Effector CD8-positive, alpha-beta T cell (primary cell): ENCODE results near the gene C1QTNF1.
A peak's percentile ranks its signal among the peaks of the same experiment; 100 is the strongest.
"Not testable (repeated sequence)": the region's sequence is repeated elsewhere in the genome, so short reads cannot be mapped to it uniquely, and the experiment has no call there.

Experiments
- DNase-seq: peaks from one replicate; lab custom pipeline; 2025; lab: John Stamatoyannopoulos, UW

The C1QTNF1 gene

GRCh38 chr17:79005063-79005861, 18.7 kb upstream of the C1QTNF1 start:
- no peak for DNase-seq

GRCh38 chr17:79006046-79006445, 17.9 kb upstream of the C1QTNF1 start:
- no peak for DNase-seq

DNA sequence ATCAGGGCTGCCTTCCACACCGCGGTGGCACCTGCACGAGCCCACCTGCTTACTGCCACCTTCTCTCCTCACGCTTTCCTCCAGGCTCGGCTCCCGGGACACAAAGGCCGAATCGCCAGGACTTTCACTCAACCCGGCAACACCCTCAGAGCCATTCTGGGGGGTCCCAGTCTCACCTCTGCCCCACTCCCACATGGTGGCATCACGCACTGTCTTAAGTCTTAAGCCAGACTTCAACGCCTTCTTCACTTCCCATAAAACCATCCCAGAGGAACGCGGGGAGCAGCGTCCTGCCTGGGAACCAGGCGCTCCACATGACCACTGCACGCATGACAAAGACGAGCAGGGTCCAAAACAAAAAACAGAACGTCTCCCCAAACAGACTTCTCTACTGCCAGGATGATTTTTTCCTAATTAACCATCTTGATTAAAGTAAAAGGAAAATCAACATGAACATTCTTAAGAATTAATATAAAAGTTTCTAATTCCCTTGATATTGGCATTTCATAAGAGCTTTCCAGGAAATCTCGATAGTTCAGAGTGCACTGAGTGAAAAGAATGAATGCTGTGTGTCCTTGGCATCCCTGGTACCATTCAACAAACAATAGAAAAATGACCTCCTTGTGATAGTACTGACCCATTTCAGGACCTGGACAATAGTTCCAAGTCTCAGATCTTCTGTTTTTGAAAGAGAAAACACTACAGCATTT, 17.0 kb upstream of the C1QTNF1 start:
- no peak for DNase-seq

GRCh38 chr17:79007504-79008381, 16.2 kb upstream of the C1QTNF1 start:
- no peak for DNase-seq

DNA sequence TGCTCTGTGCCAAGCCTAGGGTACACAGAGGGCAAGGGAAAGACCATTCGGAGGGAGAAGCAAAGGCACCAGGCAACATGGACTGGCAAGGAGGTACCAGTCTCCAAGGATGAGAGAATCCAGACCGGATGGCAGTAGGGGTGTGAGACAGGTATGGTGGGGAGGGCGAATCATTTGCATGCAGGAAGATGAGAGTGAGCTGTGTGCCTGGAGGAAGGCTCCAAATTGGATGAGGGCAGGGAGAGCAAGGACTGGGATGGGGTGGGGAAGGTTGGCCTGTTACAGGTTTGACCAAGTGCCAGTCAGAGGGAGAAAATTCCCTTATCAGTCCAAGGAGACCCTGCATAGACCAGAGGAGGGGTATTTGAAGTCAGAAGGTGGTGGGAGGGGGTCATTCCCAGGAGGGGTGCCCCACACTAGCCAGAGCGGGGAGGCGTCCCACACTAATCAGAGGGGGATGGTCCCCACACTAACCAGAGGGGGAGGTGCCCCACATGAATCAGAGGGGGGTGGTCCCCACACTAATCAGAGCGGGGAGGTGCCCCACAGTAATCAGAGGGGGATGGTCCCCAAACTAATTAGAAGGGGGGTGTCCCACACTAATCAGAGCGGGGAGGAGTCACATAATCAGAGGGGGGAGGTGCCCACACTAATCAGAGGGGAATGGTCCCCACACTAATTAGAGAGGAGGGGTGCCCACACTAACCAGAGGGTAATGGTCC, 15.1 kb upstream of the C1QTNF1 start:
- no peak for DNase-seq

- DNase-seq: peak; percentile 70
Observed at GRCh38 chr17:79009397-79010303, 14.3 kb upstream of the C1QTNF1 start, which contains the start of gene CANT1. Gene CANT1, minus strand, starts transcription at chr17:79009764. Its CDS starts 12,142 bp downstream, at chr17:78997622.

- no peak for DNase-seq
Observed at GRCh38 chr17:79010304-79010646, 13.7 kb upstream of the C1QTNF1 start.

- DNase-seq: no peak
Observed at GRCh38 chr17:79011451-79012147, 12.4 kb upstream of the C1QTNF1 start.

- DNase-seq: no peak
Observed at GRCh38 chr17:79012563-79013134, 11.3 kb upstream of the C1QTNF1 start.

DNA sequence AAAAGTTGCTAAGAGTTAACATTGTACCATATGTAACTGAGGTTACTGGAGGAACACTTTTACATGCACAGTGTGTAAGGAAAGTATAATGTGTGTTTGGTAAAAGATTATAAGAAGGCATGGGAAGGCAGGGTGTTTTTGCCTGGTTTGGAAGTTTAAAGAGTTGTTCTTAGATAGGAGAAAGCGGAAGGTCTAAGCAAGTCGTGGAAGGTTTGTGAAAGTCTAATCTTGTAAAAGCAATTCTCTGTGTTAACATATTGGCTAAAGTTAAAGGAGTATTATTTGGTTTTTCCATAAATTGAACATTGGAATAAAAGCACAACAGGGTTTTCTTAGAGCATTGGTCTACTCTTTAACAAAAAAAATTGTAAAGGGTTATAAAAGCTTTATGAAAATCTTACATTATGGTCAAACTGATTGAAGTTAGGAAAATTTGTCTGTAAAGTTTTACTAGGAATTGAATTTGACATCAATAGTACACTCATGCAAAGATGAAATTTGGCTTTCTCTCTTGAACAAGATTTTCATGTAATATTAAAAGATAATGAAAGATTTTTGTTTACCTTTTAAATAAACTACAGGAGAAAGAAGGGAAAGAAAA, 9.7 kb upstream of the C1QTNF1 start:
- DNase-seq: no peak

GRCh38 chr17:79017546-79018369, 6.2 kb upstream of the C1QTNF1 start:
- DNase-seq: no peak

GRCh38 chr17:79018370-79018695, 5.6 kb upstream of the C1QTNF1 start:
- no peak for DNase-seq

- DNase-seq: no peak
Observed at GRCh38 chr17:79019261-79019631, 4.7 kb upstream of the C1QTNF1 start.

DNA sequence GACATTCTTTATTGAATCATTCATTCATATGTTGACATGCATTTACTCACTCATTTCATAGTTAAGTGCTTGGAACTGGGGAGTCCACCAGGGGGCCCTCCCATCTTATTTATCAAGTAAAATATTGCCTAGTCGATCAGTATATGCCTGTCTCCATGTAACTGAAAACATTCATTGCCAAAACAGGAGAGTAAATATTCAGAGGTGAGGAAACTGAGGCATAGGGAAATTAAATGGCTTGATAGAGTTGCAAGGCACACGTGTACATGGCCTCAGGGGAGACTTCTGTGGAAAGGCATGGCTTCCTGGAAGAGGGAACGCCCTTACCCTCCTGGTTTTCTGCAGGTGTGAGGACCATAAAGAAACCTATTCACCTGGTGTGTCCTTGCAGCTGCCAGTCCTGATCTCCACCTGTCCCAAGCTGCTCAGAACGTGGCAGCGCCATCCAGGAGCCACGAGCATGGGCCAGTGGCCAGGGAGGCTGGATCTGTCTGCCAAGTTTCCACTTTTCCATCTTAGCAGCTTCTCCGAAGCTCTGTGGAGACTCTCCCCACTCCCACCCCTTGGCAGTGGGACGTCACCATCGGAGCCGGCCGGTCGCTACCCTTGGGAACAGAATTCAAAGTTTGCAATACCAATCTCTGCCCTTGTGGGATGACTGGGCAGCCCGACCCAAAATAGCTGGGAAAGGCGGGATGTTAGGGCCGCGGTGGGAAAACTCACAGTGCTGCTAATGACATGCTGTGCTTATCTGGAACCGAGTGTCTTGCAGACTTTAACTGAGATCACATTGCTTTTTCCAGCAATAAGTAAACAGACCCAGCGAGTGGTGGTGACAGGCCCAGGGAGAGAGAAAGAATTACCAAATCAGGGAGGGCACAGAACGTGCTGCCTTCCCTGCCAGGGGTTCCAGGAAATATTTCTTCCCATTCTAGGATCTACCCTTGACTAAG, 4.1 kb upstream of the C1QTNF1 start:
- DNase-seq: peak; percentile 23

DNA sequence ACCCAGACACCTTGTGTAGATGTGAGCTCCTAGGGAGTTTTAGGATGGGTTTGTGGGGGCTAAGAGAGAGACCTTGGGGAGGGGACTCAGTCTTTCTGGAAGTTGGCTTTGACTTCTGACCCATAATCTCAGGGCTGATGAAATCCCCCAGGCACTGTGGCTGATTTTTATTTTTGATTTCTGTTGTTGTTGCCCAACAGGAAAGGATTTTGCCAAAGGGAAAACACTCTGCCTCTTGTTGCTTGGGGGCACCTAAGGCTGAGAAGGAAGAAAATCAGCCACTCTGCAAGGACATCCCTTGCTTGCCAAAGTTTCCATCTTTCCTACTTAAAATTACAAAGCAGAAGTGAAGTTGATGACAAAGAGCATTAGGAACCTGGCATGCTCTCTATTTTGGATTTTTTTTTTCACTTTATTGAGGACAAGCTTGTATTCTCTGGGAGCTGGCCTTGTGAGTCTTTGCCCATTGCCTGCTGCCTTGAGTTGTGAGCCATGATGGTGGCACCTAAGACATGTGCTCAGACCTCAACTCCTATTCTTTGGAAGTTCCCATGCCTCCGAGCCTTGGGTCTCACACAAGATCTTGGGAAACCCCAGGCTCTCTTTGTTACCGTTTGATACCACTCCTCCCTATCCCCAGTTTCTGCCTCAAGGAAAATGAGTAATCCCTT, 3.2 kb upstream of the C1QTNF1 start:
- DNase-seq: no peak

DNA sequence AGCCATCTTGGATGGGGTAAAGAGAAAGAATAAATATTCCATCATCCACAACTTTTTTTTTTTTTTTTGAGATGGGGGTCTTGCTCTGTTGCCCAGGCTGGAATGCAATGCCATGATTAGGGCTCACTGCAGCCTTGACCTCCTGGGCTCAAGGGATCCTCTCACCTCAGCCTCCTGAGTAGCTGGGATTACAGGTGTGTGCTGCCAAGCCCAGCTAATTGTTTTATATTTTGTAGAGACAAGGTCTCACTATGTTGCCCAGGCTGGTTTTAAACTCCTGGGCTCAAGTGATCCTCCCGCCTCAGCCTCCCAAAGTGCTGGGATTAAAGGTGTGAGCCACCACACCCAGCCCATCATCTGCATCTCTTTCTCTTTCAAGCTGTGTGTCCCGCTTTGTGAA, 2.0 kb upstream of the C1QTNF1 start:
- not testable (repeated sequence) for DNase-seq

- no peak for DNase-seq
Observed at GRCh38 chr17:79022507-79022991, 1.4 kb upstream of the C1QTNF1 start.
